Measurements from ENCODE around the gene AKAP13.

Gene AKAP13

GRCh38 chr15:85764649-85765277 is 384.4 kb downstream of the AKAP13 start:
- POLR2A ChIA-PET = no interaction called here
- CTCF ChIA-PET = interaction anchor here (0.7 to 1.1 kb wide), 4 partner anchors 8 to 934 kb away, joined by 3 to 4 read pairs (median 4); no protein-coding TSS in a partner anchor

GRCh38 chr15:85766001-85766831 is 385.8 kb downstream of the AKAP13 start:
- TF ChIP-seq ZIC2 (tag by site-specific recombination; IDR thresholded peaks at IDR 0.05) (peak; percentile 71), ZNF248 (tag by site-specific recombination; IDR thresholded peaks at IDR 0.05) (no peak)
- ChIA-PET CTCF (interaction anchor here (1.1 kb wide), 1 partner anchor 89 kb away, joined by 4 read pairs; no protein-coding TSS in a partner anchor), POLR2A (no interaction called here)
- peaks cover 0 to 12% of the 10 kb centered on the region in 2 experiments; a peak in 1 of 3 replicates for H3K36me3 ChIP-seq (ENCODE audit: control insufficient read depth in 2 of 2, insufficient read depth in 1 of 2, low read length in 2 of 2)
- H3K4me3 ChIP-seq (ENCODE audit: low read depth, low read length) = no peak overlapping the region
- no peak overlapping the region for H3K27ac ChIP-seq (ENCODE audit: extremely low read depth, low read depth, low read length)
- no peaks in the 10 kb centered on the region for H3K4me1 ChIP-seq (ENCODE audit: control insufficient read depth, insufficient read depth, low read length)
- no peaks in the 10 kb centered on the region for H3K9me3 ChIP-seq (ENCODE audit: control insufficient read depth, insufficient read depth, low read depth, low read length)

More at GRCh38 chr15:85764649-85765277, 384.4 kb downstream of the AKAP13 start:
- Histone ChIP-seq H3K27ac (ENCODE audit: extremely low read depth, low read depth, low read length) (no peak overlapping the region), H3K36me3 (ENCODE audit: control insufficient read depth in 2 of 2, insufficient read depth in 1 of 2, low read length in 2 of 2) (peaks cover 0 to 15% of the 10 kb centered on the region in 2 experiments; a peak in 1 of 3 replicates), H3K4me1 (ENCODE audit: control insufficient read depth, insufficient read depth, low read length) (no peaks in the 10 kb centered on the region), H3K4me3 (ENCODE audit: low read depth, low read length) (no peak overlapping the region), H3K9me3 (ENCODE audit: control insufficient read depth, insufficient read depth, low read depth, low read length) (no peaks in the 10 kb centered on the region)
- TF ChIP-seq ZNF48 (tag by site-specific recombination; IDR thresholded peaks at IDR 0.05) = no peak
- TF ChIP-seq ZNF26 (tag by site-specific recombination; IDR thresholded peaks at IDR 0.05) = no peak
- no peak for TF ChIP-seq ZSCAN5A (tag by site-specific recombination; IDR thresholded peaks at IDR 0.05)
- TF ChIP-seq ZNF174 (tag by site-specific recombination; IDR thresholded peaks at IDR 0.05) = no peak

DNA sequence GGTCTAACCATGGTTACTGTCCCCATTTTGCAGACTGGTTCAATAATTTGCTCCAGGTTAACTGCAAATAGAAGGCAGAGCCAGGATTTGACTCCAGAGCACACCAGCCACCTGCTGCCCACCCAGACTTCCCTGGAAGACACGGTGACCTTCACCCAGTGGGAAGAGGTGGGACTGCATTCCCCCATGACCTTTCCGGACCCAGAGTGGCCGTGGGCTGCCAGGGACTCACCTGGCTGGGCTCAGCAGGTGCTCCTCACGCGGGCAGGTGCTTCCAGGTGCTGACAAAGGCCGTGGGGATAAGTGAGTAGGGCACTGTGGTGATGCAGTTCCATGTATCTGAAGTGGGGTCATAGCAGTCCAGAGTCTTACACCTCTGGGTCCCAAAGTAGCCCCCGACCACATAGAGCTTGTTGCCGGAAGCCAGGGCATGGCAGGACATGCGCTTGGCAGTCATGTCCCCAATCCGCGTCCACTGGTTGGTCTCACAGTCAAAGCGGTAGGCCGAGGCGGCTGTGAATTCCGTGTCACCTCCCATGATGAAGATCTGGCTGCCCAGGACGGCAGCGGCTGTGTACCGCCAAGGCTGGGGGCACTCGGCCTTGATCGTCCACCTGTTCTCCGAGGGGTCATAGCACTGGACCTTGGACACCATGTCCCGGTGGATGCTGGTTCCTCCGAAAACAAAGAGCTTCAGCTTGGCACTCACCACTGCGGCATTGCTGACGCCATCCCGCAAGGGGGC is 387.6 kb downstream of the AKAP13 start:
- ChIA-PET CTCF (interaction anchor here (0.5 to 0.6 kb wide), 2 partner anchors 74 to 131 kb away, joined by 3 read pairs; no protein-coding TSS in a partner anchor), POLR2A (no interaction called here)
- H3K4me1 ChIP-seq (ENCODE audit: control insufficient read depth, insufficient read depth, low read length) = peaks cover 5% of the 10 kb centered on the region; the same call in 1 of the 2 replicates
- peaks cover 0 to 12% of the 10 kb centered on the region in 2 experiments; a peak in 1 of 3 replicates for H3K36me3 ChIP-seq (ENCODE audit: control insufficient read depth in 2 of 2, insufficient read depth in 1 of 2, low read length in 2 of 2)
- H3K9me3 ChIP-seq (ENCODE audit: control insufficient read depth, insufficient read depth, low read depth, low read length) = no peaks in the 10 kb centered on the region
- H3K4me3 ChIP-seq (ENCODE audit: low read depth, low read length) = no peak overlapping the region
- TF ChIP-seq ZNF280C (tag by site-specific recombination; IDR thresholded peaks at IDR 0.05) (no peak), ZNF707 (tag by site-specific recombination; IDR thresholded peaks at IDR 0.05) (no peak), ZNF843 (tag by site-specific recombination; IDR thresholded peaks at IDR 0.05) (no peak), KLF16 (tag by site-specific recombination; IDR thresholded peaks at IDR 0.05) (no peak), IKZF3 (tag by site-specific recombination; IDR thresholded peaks at IDR 0.05) (no peak), ZBTB1 (tag by site-specific recombination; IDR thresholded peaks at IDR 0.05) (no peak), ZNF16 (tag by site-specific recombination; IDR thresholded peaks at IDR 0.05; ENCODE audit: low read depth) (no peak), ZNF530 (tag by site-specific recombination; IDR thresholded peaks at IDR 0.05; ENCODE audit: low read depth) (no peak)
- TF ChIP-seq, protein P1, sequence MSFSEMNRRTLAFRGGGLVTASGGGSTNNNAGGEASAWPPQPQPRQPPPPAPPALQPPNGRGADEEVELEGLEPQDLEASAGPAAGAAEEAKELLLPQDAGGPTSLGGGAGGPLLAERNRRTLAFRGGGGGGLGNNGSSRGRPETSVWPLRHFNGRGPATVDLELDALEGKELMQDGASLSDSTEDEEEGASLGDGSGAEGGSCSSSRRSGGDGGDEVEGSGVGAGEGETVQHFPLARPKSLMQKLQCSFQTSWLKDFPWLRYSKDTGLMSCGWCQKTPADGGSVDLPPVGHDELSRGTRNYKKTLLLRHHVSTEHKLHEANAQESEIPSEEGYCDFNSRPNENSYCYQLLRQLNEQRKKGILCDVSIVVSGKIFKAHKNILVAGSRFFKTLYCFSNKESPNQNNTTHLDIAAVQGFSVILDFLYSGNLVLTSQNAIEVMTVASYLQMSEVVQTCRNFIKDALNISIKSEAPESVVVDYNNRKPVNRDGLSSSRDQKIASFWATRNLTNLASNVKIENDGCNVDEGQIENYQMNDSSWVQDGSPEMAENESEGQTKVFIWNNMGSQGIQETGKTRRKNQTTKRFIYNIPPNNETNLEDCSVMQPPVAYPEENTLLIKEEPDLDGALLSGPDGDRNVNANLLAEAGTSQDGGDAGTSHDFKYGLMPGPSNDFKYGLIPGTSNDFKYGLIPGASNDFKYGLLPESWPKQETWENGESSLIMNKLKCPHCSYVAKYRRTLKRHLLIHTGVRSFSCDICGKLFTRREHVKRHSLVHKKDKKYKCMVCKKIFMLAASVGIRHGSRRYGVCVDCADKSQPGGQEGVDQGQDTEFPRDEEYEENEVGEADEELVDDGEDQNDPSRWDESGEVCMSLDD (tag by site-specific recombination; IDR thresholded peaks at IDR 0.05) = no peak
- TF ChIP-seq, protein P2, sequence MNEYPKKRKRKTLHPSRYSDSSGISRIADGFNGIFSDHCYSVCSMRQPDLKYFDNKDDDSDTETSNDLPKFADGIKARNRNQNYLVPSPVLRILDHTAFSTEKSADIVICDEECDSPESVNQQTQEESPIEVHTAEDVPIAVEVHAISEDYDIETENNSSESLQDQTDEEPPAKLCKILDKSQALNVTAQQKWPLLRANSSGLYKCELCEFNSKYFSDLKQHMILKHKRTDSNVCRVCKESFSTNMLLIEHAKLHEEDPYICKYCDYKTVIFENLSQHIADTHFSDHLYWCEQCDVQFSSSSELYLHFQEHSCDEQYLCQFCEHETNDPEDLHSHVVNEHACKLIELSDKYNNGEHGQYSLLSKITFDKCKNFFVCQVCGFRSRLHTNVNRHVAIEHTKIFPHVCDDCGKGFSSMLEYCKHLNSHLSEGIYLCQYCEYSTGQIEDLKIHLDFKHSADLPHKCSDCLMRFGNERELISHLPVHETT (tag by site-specific recombination; IDR thresholded peaks at IDR 0.05) = no peak
- H3K27ac ChIP-seq (ENCODE audit: extremely low read depth, low read depth, low read length) = no peak overlapping the region

Measured in HEK293 (cell line).